Parathyroid adenoma (tissue), 2 donors: ENCODE data around the gene ZNHIT2.

ENCODE experiments used
- H2AFZ ChIP-seq: fragments of 300-600 bp; sonication (generic); one replicate; pipeline ENCODE4 v1.7.0; 2017; ENCODE audit warnings: antibody characterized with exemption, mild to moderate bottlenecking
- H3K27ac ChIP-seq: fragments of 300-600 bp; sonication (generic); one replicate; pipeline ENCODE4 v1.7.0; 2017
- H3K27me3 ChIP-seq: fragments of 300-600 bp; sonication (generic); one replicate; pipeline ENCODE4 v1.7.0; 2017; ENCODE audit warnings: low read length; ENCODE audit not compliant: control insufficient read depth, insufficient read depth
- H3K36me3 ChIP-seq: fragments of 300-600 bp; sonication (generic); one replicate; pipeline ENCODE4 v1.7.0; 2017; ENCODE audit warnings: low read length; ENCODE audit not compliant: control insufficient read depth, insufficient read depth
- H3K4me1 ChIP-seq: fragments of 300-600 bp; sonication (generic); one replicate; pipeline ENCODE4 v1.7.0; 2017; ENCODE audit warnings: control low read depth
- H3K4me2 ChIP-seq: fragments of 300-600 bp; sonication (generic); one replicate; pipeline ENCODE4 v1.7.0; 2017; ENCODE audit warnings: low read length
- H3K4me3 ChIP-seq: fragments of 300-600 bp; sonication (generic); one replicate; pipeline ENCODE4 v1.7.0; 2017; ENCODE audit warnings: low read depth, low read length
- H3K79me2 ChIP-seq: fragments of 300-600 bp; sonication (generic); one replicate; pipeline ENCODE4 v1.7.0; 2017; ENCODE audit warnings: control low read depth
- H3K9ac ChIP-seq: fragments of 300-600 bp; sonication (generic); one replicate; pipeline ENCODE4 v1.7.0; 2017; ENCODE audit warnings: mild to moderate bottlenecking
- H3K9me3 ChIP-seq: fragments of 300-600 bp; sonication (generic); one replicate; pipeline ENCODE4 v1.7.0; 2017; ENCODE audit warnings: low read length; ENCODE audit not compliant: control insufficient read depth
- CTCF ChIP-seq: fragments of 300-600 bp; sonication (generic); IDR thresholded peaks from one replicate; pipeline ENCODE4 v1.7.0; 2017; ENCODE audit warnings: antibody characterized with exemption, mild to moderate bottlenecking
- donor health status: primary hyperparathyroidism.

ZNHIT2 gene

GRCh38 chr11:65115361-65116082 is 2.0 kb downstream of the ZNHIT2 start:
- Histone ChIP-seq H3K4me1 (peaks cover 5% of the 10 kb centered on the region), H3K79me2 (peaks cover 2% of the 10 kb centered on the region), H3K36me3 (no peaks in the 10 kb centered on the region), H3K4me2 (peak overlapping the region; percentile 79), H3K27me3 (no peaks in the 10 kb centered on the region), H3K4me3 (no peak overlapping the region), H2AFZ (no peak overlapping the region), H3K9ac (no peak overlapping the region), H3K27ac (no peak overlapping the region), H3K9me3 (no peaks in the 10 kb centered on the region)
- TF ChIP-seq CTCF: no peak

GRCh38 chr11:65114538-65115171 is 2.8 kb downstream of the ZNHIT2 start:
- no peaks in the 10 kb centered on the region for H3K36me3 ChIP-seq
- no peaks in the 10 kb centered on the region for H3K9me3 ChIP-seq
- H3K9ac ChIP-seq: no peak overlapping the region
- H2AFZ ChIP-seq: no peak overlapping the region
- no peak overlapping the region for H3K4me3 ChIP-seq
- no peak for TF ChIP-seq CTCF
- peaks cover 5% of the 10 kb centered on the region for H3K4me1 ChIP-seq
- no peak overlapping the region for H3K27ac ChIP-seq
- no peak overlapping the region for H3K4me2 ChIP-seq
- no peaks in the 10 kb centered on the region for H3K27me3 ChIP-seq
- peaks cover 2% of the 10 kb centered on the region for H3K79me2 ChIP-seq

- Histone ChIP-seq H3K4me1 (peaks cover 5% of the 10 kb centered on the region), H2AFZ (no peak overlapping the region), H3K9ac (no peak overlapping the region), H3K79me2 (peaks cover 2% of the 10 kb centered on the region), H3K9me3 (no peaks in the 10 kb centered on the region), H3K27me3 (no peaks in the 10 kb centered on the region), H3K4me2 (peak overlapping the region; percentile 84), H3K4me3 (no peak overlapping the region), H3K36me3 (no peaks in the 10 kb centered on the region), H3K27ac (no peak overlapping the region)
- no peak for TF ChIP-seq CTCF
Measured at GRCh38 chr11:65113839-65114238, 3.7 kb downstream of the ZNHIT2 start.

- no peaks in the 10 kb centered on the region for H3K9me3 ChIP-seq
- no peaks in the 10 kb centered on the region for H3K27me3 ChIP-seq
- no peak for TF ChIP-seq CTCF
- peaks cover 2% of the 10 kb centered on the region for H3K79me2 ChIP-seq
- peak overlapping the region; percentile 69 for H3K27ac ChIP-seq
- H3K4me3 ChIP-seq: peak overlapping the region; percentile 68
- peak overlapping the region; percentile 70 for H2AFZ ChIP-seq
- peaks cover 5% of the 10 kb centered on the region for H3K4me1 ChIP-seq
- no peaks in the 10 kb centered on the region for H3K36me3 ChIP-seq
- H3K9ac ChIP-seq: no peak overlapping the region
- H3K4me2 ChIP-seq: peak overlapping the region; percentile 84
Measured at GRCh38 chr11:65113361-65113756, 4.1 kb downstream of the ZNHIT2 start.
